Heart right ventricle (tissue), 16 donors: Measurements from ENCODE around the gene C1QTNF9. TPM values are rescaled to one million over a fixed set of nuclear protein-coding genes. Genes with fewer than 3 reads are reported as not detected.
"Not testable (repeated sequence)": the region's sequence is repeated elsewhere in the genome, so short reads cannot be mapped to it uniquely, and the experiment has no call there.

ENCODE experiments used
- ATAC-seq, 8 donors: fragments of 200-7000 bp; cut with Tn5 transposase; one replicate each; pipeline ENCODE4 v1.9.1; 2020; ENCODE audit warnings: mild to moderate bottlenecking in 8 of 8, moderate library complexity in 8 of 8, moderate number of reproducible peaks in 1 of 8
- DNase-seq, 2 donors: peaks; one replicate each; pipeline ENCODE4 v3.0.0-alpha.2; 2020
- H3K27ac ChIP-seq, 10 donors: fragments of 200-600 bp; sonication (generic) in 2 of 10; one replicate each; pipeline versions ENCODE4 v1.5.0 to v1.8.0; 2020 to 2022; ENCODE audit warnings: mild to moderate bottlenecking in 3 of 10
- H3K27me3 ChIP-seq, 7 donors: fragments of 200-600 bp; one replicate each; pipeline ENCODE4 v1.8.0; 2021 to 2022; ENCODE audit warnings: mild to moderate bottlenecking in 2 of 7
- H3K36me3 ChIP-seq, 9 donors: fragments of 200-600 bp; sonication (generic) in 1 of 9; one replicate each; pipeline versions ENCODE4 v1.5.0 to v1.8.0; 2020 to 2022; ENCODE audit warnings: mild to moderate bottlenecking in 2 of 9
- H3K4me1 ChIP-seq, 9 donors: fragments of 200-600 bp; sonication (generic) in 1 of 9; one replicate each; pipeline versions ENCODE4 v1.5.0 to v1.8.0; 2020 to 2022; ENCODE audit warnings: mild to moderate bottlenecking in 4 of 9
- H3K4me3 ChIP-seq, 10 donors: fragments of 200-600 bp; sonication (generic) in 2 of 10; one replicate each; pipeline versions ENCODE4 v1.5.0 to v1.8.0; 2020 to 2022; ENCODE audit warnings: mild to moderate bottlenecking in 7 of 10, moderate library complexity in 2 of 10
- H3K9me3 ChIP-seq, 11 donors: fragments of 200-600 bp in 10 of 11; sonication (generic) in 2 of 11; one replicate each; pipeline versions ENCODE4 v1.5.0 to v1.8.0; 2013 to 2022; ENCODE audit warnings: mild to moderate bottlenecking in 2 of 11, control low read depth in 1 of 11, moderate library complexity in 1 of 11
- WGBS, 2 donors: extraction: QIAGEN DNeasy Blood & Tissue Kit; methylation state at CpG; one replicate each; pipeline ENCODE4 v1.1.7; 2013; ENCODE audit warnings: inconsistent platforms in 1 of 2; 5-methylcytosine and 5-hydroxymethylcytosine counted together
- intact Hi-C, 10 donors: fragments of 100-400 bp; cut with DNase I; formaldehyde crosslinking; loops; one replicate each; pipeline versions ENCODE4 v1.11.1 to v1.14.2; 2022
- polyA plus RNA-seq, 2 donors: library from polyadenylated mRNA; stranded (reverse); fragments of 200-250 nt; gene quantifications; one replicate each; pipeline ENCODE4 v1.2.3, GENCODE V29; 2013
- total RNA-seq, 10 donors: library from RNA; stranded (reverse); fragmentation: NEBNext Ultra II Directional in 3 of 10; extraction: Animal tissue kit (Norgen Biotek cat#: 25700) in 3 of 10; gene quantifications; one replicate each; pipeline versions ENCODE4 v1.2.1 to v1.2.4, GENCODE V29; 2021 to 2023
- TF ChIP-seq, protein P1 (sequence below), 9 donors: fragments of 200-600 bp; sonication (generic) in 2 of 9; IDR thresholded peaks; one replicate each; pipeline versions ENCODE4 v1.5.0 to v1.8.0; 2021 to 2022; ENCODE audit warnings: antibody characterized with exemption in 9 of 9, mild to moderate bottlenecking in 5 of 9, moderate library complexity in 1 of 9
- donor health status: Arrhythmogenic right ventricular cardiomyopathy.
- donor health status: ischemic (EF 13 %, LVEDD 7.1; RV severe dilation, severe dysfunction).
- donor health status: healthy with polysubstance abuse.
- donor health status: DM: no; HTN: yes; CAD: no.
- donor health status: DM: no; HTN: no; CAD: no.
- donor health status: ischemic (EF 25% LVEDD 6.9; RV normal size, moderate dysfunction).
- donor health status: ischemic (EF 25% LVEDD 5.7; RV mildly dilated, moderate dysfunction).
- donor health status: healthy.
- donor health status: DM: yes; HTN: yes; CAD: no.
- donor health status: Ischemic cardiomyopathy.
- donor health status: ischemic (EF 35%, LVEDD 5.7; RV mildly dilated, moderate dysfunction).
- donor health status: nonischemic (EF 11% LVEDD 7.7; RV severe dilation, severe dysfunction).
- donor health status: DM: yes; HTN: yes; CAD: no.
- donor health status: PGD.
- donor health status: ischemic (EF 29% LVEDD 5.4; RV normal size, mild dysfunction).
- donor health status: nonischemic (EF 23%, LVEDD 6.1; RV moderate dilation, normal function).

C1QTNF9 gene
- total and polyA plus RNA-seq, 12 donors = 0.30 to 7.2 (median 3.4) TPM

GRCh38 chr13:24355103-24355502 lies 45.7 kb downstream of the C1QTNF9 start:
- no peaks in the 10 kb centered on the region for H3K4me1 ChIP-seq
- no peak overlapping the region for H3K4me3 ChIP-seq
- H3K36me3 ChIP-seq = no peaks in the 10 kb centered on the region
- TF ChIP-seq, protein P1, sequence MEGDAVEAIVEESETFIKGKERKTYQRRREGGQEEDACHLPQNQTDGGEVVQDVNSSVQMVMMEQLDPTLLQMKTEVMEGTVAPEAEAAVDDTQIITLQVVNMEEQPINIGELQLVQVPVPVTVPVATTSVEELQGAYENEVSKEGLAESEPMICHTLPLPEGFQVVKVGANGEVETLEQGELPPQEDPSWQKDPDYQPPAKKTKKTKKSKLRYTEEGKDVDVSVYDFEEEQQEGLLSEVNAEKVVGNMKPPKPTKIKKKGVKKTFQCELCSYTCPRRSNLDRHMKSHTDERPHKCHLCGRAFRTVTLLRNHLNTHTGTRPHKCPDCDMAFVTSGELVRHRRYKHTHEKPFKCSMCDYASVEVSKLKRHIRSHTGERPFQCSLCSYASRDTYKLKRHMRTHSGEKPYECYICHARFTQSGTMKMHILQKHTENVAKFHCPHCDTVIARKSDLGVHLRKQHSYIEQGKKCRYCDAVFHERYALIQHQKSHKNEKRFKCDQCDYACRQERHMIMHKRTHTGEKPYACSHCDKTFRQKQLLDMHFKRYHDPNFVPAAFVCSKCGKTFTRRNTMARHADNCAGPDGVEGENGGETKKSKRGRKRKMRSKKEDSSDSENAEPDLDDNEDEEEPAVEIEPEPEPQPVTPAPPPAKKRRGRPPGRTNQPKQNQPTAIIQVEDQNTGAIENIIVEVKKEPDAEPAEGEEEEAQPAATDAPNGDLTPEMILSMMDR (IDR thresholded peaks at IDR 0.05) = no peak
- H3K9me3 ChIP-seq = no peaks in the 10 kb centered on the region
- 77 to 86% methylated on average over 13 of the region's 13 CpGs for WGBS, 2 donors
- no peak for DNase-seq
- H3K27me3 ChIP-seq = peaks cover 0 to 1% (median 0%) of the 10 kb centered on the region in 7 donors
- no peak for ATAC-seq
- H3K27ac ChIP-seq = no peak overlapping the region
- intact Hi-C loops = no loop called here

- no peak for ATAC-seq
- intact Hi-C loops = no loop called here
- Histone ChIP-seq H3K27ac (no peak overlapping the region), H3K36me3 (no peaks in the 10 kb centered on the region), H3K4me3 (no peak overlapping the region), H3K4me1 (no peaks in the 10 kb centered on the region), H3K9me3 (no peaks in the 10 kb centered on the region), H3K27me3 (peaks cover 0 to 9% (median 0%) of the 10 kb centered on the region in 7 donors)
- TF ChIP-seq, protein P1 (IDR thresholded peaks at IDR 0.05) = no peak
- no peak for DNase-seq
- 92 to 94% methylated on average over 7 of the region's 7 CpGs for WGBS, 2 donors
Measured at GRCh38 chr13:24356270-24356669, 46.9 kb downstream of the C1QTNF9 start.

DNA sequence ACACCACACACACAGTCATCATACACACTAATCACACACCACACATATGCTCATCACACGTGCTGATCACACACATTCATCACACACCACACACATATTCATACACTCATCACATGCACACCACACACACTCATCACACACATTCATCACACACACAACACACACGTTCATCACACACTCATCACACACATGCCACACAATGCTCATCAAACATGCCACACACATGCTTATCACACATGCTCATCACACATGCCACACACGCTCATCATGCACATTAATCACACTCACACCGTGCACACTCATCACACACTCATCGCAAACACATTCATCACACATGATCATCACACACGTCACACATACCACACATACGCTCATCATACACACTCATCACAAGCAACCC lies 47.5 kb downstream of the C1QTNF9 start:
- H3K4me3 ChIP-seq = no peak overlapping the region
- DNase-seq (no peak), ATAC-seq (no peak)
- no peaks in the 10 kb centered on the region for H3K9me3 ChIP-seq
- 96 to 97% methylated on average over 7 of the region's 7 CpGs for whole genome bisulfite sequencing, 2 donors
- no peaks in the 10 kb centered on the region for H3K36me3 ChIP-seq
- H3K4me1 ChIP-seq = no peaks in the 10 kb centered on the region
- H3K27me3 ChIP-seq = peaks cover 0 to 9% (median 0%) of the 10 kb centered on the region in 7 donors
- no peak overlapping the region for H3K27ac ChIP-seq
- TF ChIP-seq, protein P1 (IDR thresholded peaks at IDR 0.05) = no peak
- intact Hi-C loops = no loop called here

- Histone ChIP-seq H3K4me1 (no peaks in the 10 kb centered on the region), H3K4me3 (no peak overlapping the region), H3K36me3 (no peaks in the 10 kb centered on the region), H3K27me3 (peaks cover 0 to 9% (median 0%) of the 10 kb centered on the region in 7 donors), H3K27ac (no peak overlapping the region), H3K9me3 (no peaks in the 10 kb centered on the region)
- intact Hi-C loops = no loop called here
- no peak for ATAC-seq
- no peak for DNase-seq
- WGBS, 2 donors = 93 to 95% methylated on average over 15 of the region's 15 CpGs
- TF ChIP-seq, protein P1 (IDR thresholded peaks at IDR 0.05) = no peak
Measured at GRCh38 chr13:24357756-24358155, 48.4 kb downstream of the C1QTNF9 start.

DNA sequence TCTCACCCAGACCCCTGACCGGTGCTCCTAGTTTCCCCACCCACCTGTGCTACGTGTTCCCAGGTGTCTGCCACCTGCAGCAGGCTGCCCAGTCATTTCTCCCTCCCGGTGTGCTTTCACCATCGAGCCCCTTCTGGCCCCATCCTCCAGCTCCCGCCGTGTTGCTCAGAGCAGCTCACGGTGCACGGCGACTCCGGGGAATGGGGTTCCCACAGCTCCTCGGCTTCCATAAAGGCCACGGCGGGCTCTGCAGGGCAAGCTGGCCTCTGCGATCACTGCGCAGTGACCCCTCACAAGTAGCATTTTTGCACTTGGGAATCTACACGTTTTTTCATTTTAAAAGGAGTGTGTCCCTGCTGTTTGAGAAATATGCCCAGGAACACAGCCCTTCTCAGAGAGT lies 49.5 kb downstream of the C1QTNF9 start:
- intact Hi-C loops, H3K36me3 ChIP-seq, H3K27ac ChIP-seq, H3K27me3 ChIP-seq, H3K4me1 ChIP-seq, ATAC-seq, H3K4me3 ChIP-seq, H3K9me3 ChIP-seq, DNase-seq: not testable (repeated sequence)
- WGBS, 2 donors = 83 to 86% methylated on average over 16 of the region's 16 CpGs

GRCh38 chr13:24359252-24359651 lies 49.9 kb downstream of the C1QTNF9 start:
- H3K27me3 ChIP-seq, H3K36me3 ChIP-seq, H3K4me3 ChIP-seq, H3K9me3 ChIP-seq, intact Hi-C loops, DNase-seq, H3K4me1 ChIP-seq, ATAC-seq, H3K27ac ChIP-seq: not testable (repeated sequence)
- 52 to 60% methylated on average over 9 of the region's 9 CpGs for WGBS, 2 donors
